ENCODE data around the gene WAS.

WAS gene

DNA sequence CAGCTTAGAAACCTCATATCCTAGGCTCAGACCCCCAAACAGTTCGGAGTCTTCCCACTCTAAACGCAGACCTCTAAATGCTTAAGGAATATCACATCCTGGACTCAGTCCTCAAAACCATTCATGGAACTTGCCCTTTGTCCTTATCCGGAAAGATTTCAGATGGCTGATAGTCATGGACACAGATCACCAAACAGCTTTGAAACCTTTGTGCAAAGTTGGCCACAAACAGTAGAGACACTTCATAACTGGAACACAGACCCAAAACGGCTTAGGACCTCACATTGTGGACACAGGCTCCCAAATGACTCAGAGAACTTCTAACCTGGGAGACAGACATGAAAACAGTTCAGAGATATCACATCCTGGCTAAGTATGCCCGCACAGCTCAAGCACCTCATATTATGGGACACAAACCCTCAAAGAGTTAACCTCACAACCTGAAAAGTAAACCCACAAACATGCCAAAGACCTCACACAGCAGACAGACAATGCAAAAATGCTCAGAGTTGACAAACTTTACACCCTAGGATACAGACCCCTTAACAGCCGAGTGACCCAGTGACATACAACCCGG lies 28.4 kb downstream of the WAS start:
- no peak for DNase-seq (ENCODE audit: low read depth)

DNA sequence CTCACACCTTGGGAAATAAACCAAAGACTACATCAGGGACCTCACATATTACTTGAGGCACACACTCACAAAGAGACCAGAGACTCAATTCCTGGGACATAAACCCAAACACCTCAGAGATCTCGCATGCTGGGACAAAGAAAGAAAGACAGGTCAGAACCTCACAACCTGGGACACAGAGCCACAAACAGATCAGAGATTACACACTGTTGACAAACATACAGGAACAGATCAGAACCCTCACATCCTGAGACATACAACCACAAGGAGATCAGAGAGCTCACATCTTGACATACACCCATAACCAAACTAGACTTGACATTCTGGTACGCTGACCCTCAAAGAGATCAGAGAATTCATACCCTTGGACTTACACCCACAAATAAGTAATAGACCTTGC lies 30.2 kb downstream of the WAS start:
- DNase-seq (ENCODE audit: low read depth): no peak

DNA sequence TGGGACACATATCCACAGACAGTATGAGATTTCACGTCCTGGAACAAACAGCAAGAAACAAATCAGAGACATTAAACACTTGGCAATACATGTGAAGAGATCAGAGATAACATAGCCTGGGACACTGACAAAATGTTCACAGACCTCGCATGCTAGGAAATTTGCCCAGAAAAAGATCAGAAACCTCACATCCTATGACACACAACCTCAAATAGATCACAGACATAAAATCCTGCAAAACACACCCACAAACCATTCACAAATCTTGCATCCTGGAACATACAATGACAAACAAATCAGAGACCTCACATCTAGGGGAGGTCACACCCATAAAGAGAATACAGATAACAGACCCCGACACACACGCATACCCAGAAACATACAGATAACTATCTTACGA lies 31.0 kb downstream of the WAS start:
- no peak for DNase-seq (ENCODE audit: low read depth)

DNA sequence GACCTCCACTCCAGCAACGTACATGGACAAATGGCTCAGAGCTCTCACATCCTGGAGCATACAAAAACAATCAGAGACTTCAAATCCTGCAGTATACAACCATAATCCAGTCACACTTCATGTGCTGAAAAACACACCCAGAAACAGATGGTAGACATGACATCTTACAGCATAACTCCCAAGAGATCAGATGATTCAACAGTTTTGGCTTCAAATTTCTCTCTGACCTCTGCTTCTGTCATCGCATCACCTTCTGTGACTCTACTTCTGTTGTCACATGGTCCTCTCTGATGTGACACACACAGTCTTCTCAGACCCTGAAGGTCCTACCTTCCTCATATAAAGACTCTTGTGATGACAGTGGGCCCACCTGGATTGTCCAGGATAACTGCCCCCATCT lies 31.5 kb downstream of the WAS start:
- DNase-seq (ENCODE audit: low read depth): no peak

DNA sequence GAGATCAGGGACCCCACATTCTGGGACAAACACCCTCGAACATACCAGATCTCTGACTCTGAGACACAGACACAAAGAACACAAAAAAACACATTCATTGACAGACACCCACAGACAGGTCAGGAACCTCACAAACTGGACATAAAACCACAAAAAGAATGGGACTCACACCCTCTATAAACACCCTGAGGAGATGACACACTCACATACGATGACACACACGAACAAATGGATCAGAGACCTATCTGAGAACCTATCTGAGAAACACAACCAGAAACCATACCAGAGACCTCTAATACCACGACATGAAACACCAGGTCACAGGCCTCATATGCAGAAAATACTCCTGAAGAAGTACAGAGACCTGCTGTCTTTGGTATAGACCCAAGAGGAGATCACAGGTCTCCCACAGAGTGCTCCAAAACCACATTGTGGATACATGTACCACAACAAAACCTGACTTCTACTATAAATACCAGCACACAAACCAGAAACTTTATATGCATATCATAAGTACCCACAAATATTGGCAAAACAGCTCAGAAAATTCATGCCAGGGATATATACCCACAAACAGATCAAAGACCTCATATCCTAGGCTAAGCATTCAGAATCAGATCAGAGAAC lies 32.4 kb downstream of the WAS start:
- DNase-seq (ENCODE audit: low read depth): no peak

DNA sequence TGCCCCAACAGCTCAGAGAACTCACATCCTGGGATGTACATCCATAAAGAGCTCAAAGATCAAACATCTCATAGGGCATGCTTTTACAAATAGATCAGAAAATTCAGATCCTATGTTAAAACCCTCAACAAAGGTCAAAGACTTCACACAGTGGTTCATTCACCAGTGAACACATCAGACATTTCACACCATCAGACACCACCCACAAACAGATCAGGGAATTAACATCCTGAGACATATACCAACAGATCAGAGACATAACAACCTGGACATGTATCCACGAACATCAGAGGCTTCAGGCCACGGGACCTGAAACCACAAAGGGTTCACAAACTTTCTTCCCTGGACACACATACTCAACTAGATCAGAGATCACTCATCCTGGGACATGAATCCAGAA lies 36.4 kb downstream of the WAS start:
- DNase-seq (ENCODE audit: low read depth): no peak

DNA sequence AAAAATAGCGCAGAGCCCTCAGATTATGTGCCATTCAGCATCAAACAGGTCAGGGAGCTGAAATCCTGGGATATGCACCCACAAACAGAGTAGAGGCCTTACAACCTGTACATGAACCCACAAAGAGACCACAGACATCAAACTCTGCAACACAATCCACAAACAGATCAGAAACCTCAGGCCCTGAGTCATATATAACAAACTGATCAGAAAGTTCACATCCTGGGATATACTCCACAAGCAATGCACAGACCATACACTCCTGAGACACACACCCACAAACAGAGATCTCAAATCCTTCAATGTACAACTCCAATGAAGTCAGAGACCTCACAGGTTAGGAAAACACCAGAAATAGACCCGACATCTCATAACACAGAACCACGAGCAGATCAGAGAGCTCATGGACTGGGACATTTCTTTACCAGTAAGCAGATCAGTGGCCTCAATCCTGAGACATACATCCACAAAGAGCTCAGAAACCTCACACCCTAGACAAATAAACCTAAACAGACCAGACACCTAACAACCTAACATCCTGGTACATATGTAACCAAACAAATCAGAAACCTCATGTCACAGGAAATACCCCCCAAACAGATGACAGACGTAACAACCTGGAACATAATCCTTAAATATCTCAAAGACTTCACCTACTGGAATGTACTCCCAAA lies 37.1 kb downstream of the WAS start:
- DNase-seq (ENCODE audit: low read depth): no peak

DNA sequence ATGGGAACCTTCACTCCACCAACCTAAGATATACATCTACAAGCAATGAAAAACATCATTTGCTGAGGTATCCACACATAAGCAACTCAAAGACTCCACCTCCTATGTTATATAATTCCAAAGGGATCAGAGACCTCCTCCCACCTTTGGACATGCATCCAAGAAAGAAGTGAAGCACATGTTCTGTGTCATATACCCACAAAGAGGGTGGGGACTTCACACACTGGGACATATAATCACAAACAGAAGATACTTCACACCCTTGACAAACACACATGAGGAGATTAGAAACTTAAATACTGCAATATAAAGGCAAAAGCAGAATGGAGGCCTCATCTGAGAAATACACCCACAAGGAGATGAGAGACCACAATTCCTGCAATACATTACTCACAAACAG lies 38.3 kb downstream of the WAS start:
- no peak for DNase-seq (ENCODE audit: low read depth)

DNA sequence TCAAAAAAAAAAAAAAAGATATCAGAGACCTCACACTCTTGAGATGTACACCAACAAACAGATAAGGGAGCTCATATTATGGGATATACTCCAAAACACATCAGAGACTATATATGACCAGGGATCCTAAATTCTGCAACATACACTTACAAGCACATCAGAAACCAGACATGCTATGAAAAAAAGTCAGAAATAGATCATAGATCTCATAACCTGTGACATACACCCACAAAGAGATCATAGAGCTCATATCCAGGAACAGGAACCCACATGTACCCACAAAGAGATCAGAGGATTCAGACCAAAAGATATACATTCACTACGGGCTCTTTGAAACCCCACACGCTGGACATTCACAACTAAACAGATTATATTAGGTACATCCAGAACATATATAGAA lies 43.0 kb downstream of the WAS start:
- DNase-seq (ENCODE audit: low read depth): no peak

DNA sequence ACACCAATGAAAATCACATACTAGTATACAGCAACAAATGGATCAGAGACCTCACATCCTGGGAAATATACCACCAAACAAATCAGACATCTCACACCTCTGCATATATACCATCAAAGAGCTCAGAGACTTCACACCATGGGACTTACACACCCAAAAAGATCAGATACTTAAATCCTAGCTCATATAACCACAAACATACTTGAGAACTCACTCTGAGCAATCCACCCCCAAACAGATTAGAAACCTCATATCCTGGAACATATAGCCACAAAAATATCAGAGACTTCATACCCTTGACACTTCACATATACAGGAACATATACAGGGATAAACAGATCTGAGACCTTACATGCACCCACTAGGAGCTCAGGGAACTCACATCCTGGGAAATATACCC lies 45.1 kb downstream of the WAS start:
- DNase-seq (ENCODE audit: low read depth): no peak

DNA sequence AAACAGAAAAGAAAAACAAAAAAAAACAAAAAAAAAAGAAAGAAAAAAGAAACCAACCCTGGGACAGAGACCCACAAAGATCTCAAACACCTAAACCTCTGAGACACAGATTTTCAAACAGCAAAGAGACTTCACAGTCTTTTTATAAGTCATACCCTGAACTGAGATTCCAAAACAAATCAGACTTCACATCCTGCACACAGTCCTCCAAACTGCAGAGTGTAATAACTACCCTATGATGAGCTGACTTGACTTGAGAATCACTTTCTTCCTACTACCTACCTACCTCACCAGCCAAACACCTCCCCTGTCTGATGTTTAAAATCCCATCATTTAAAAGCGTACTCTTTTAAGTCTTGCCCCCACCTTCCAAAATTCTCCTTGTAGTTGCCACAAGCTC lies 52.7 kb downstream of the WAS start:
- no peak for DNase-seq (ENCODE audit: low read depth)

DNA sequence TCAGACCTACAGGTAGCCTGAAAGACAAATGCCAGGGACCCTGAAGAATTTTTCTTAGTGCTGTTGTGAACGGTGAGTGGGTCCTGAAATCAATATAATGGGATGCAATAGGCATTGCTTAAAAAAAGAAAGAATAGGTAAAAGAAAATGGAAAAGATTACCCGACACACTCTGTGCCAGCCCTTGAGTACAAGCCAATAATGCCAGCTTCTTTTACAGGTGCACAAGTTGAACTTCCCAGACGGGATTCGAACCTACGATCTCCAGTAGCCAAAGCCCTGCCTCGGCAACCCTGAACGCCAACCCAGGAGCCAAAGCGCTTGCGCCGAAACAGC lies 53.2 kb downstream of the WAS start:
- no peak for DNase-seq (ENCODE audit: low read depth)

DNA sequence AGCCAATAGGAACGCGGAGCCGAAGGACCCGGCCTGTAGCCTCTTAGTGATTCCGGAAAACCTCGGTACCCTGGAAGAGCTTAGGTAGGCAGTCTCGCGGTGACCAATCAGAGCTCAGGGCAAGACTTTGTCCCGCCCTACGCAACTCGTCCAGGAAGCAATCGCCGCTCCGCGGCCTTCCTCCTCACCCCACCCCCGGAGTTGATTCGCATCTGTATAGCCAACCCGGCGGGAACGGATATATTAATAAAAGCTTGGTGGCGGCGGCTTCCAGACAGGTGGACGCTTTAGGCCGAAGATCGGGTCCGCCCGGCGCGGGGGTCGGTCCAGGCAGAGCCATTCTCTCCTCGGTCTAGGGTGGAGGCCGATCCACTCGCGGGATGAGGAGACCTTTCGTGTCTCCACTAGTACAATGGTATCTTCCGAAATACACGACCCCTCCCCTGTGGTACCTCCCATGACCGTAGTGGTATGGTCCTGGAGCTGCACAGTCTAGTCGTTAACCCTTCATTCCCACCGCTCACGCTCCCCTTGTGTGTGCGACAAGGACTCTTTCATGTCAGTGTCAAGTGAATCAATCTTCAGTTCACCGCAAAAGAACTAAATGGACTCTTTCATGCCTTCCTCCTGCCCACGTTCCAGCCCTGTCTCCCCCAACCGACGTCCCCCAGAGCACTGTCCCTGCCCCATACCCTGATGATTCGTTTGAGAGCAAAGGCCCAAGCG lies 53.8 kb downstream of the WAS start:
- peak; percentile 94 for DNase-seq (ENCODE audit: low read depth)

DNA sequence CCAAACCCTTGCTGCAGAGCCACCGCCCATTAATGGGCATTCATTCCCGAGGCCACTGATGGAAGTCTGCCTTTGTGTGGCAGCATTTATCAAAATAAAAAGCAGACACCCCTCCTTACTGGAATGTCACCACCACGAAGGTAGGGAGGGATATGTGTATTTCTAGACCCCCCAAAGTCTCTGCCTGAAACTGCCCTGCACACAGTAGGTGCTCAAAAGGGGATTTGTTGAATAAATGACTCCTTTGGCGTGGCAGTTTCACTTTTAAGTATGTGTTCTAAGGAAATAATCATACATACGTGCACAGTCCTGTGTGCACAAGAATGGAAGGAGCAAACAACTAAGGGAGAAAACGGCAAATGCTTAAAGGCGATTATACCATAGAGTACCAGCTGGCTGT lies 54.3 kb downstream of the WAS start:
- no peak for DNase-seq (ENCODE audit: low read depth)

All from stromal cell of bone marrow (primary cell).